HEK293T (cell line): ENCODE data around the gene NCLN.

Source experiments
- BHLHE40 ChIP-seq: fragments of 450-650 bp; IDR thresholded peaks from 2 replicates; pipeline ENCODE4 v1.6.1; 2016; ENCODE audit warnings: mild to moderate bottlenecking, moderate library complexity, borderline replicate concordance
- CTBP1 ChIP-seq: fragments of 450-650 bp; IDR thresholded peaks from 2 replicates; pipeline ENCODE4 v1.6.1; 2016; ENCODE audit warnings: borderline replicate concordance
- ELF4 ChIP-seq: fragments of 450-650 bp; IDR thresholded peaks from 2 replicates; pipeline ENCODE4 v1.6.1; 2017; ENCODE audit warnings: antibody characterized with exemption
- FOXK2 ChIP-seq: fragments of 450-650 bp; IDR thresholded peaks from 2 replicates; pipeline ENCODE4 v1.6.1; 2016; ENCODE audit warnings: mild to moderate bottlenecking
- FOXM1 ChIP-seq: fragments of 450-650 bp; IDR thresholded peaks from 2 replicates; pipeline ENCODE4 v1.6.1; 2017; ENCODE audit warnings: mild to moderate bottlenecking, borderline replicate concordance
- HDGF ChIP-seq: fragments of 450-650 bp; IDR thresholded peaks from 2 replicates; pipeline ENCODE4 v1.6.1; 2017; ENCODE audit warnings: antibody characterized with exemption, borderline replicate concordance
- LEF1 ChIP-seq: fragments of 450-650 bp; IDR thresholded peaks from 2 replicates; pipeline ENCODE4 v1.6.1; 2017; ENCODE audit warnings: mild to moderate bottlenecking, borderline replicate concordance
- SP1 ChIP-seq: fragments of 450-650 bp; IDR thresholded peaks from 2 replicates; pipeline ENCODE4 v1.6.1; 2017
- SUZ12 ChIP-seq: fragments of 450-650 bp; IDR thresholded peaks from 2 replicates; pipeline ENCODE4 v1.6.1; 2016; ENCODE audit warnings: mild to moderate bottlenecking
- TARDBP ChIP-seq: fragments of 450-650 bp; IDR thresholded peaks from 2 replicates; pipeline ENCODE4 v1.6.1; 2016
- ZNF384 ChIP-seq: fragments of 450-650 bp; IDR thresholded peaks from 2 replicates; pipeline ENCODE4 v1.6.1; 2016
- TF ChIP-seq, protein P1 (sequence below): fragments of 450-650 bp; IDR thresholded peaks from 2 replicates; pipeline ENCODE4 v1.6.1; 2016

DNA sequence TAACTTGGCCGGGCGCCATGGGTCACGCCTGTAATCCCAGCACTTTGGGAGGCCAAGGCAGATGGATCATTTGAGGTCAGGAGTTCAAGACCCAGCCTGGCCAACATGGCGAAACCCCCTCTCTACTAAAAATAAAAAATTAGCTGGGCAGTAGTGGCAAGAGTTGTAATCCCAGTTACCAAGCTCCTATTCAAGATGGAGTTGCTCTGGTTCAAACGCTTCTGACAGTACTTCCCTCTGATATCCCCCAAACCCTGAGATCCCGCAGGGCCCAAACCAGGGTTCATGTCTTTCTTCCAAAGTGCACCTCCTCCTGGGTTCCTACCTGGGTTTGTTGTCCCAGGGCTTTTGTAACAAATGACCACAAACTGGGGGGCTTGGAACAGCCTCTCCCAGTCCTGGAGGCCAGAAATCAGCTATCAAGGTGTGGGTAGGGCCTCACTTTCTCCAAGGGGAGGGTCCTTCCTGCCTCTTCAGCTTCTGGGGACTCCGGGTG is 52.4 kb downstream of the NCLN start:
- TF ChIP-seq SP1 (no peak), TARDBP (no peak), ELF4 (no peak), BHLHE40 (no peak), HDGF (no peak), FOXK2 (no peak), FOXM1 (no peak), LEF1 (no peak), ZNF384 (no peak), CTBP1 (no peak), SUZ12 (no peak)
- TF ChIP-seq, protein P1, sequence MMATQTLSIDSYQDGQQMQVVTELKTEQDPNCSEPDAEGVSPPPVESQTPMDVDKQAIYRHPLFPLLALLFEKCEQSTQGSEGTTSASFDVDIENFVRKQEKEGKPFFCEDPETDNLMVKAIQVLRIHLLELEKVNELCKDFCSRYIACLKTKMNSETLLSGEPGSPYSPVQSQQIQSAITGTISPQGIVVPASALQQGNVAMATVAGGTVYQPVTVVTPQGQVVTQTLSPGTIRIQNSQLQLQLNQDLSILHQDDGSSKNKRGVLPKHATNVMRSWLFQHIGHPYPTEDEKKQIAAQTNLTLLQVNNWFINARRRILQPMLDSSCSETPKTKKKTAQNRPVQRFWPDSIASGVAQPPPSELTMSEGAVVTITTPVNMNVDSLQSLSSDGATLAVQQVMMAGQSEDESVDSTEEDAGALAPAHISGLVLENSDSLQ, result no peak
